Endothelial cell (in vitro differentiated cells): ENCODE data around the gene PPM1N. TPM values are rescaled to one million over a fixed set of nuclear protein-coding genes. Genes with fewer than 3 reads are reported as not detected.
A peak's percentile ranks its signal among the peaks of the same experiment; 100 is the strongest.

Experiments used
- DNase-seq: peaks from one replicate; pipeline ENCODE4 v3.0.0; 2021; ENCODE audit warnings: low spot score
- H3K27ac Mint-ChIP-seq: one replicate; pipeline ENCODE4 v1.8.0; 2021; ENCODE audit warnings: mixed read lengths, inconsistent platforms; ENCODE audit not compliant: unreplicated experiment
- H3K27me3 Mint-ChIP-seq: one replicate; pipeline ENCODE4 v1.8.0; 2021; ENCODE audit warnings: mild to moderate bottlenecking, moderate library complexity, mixed read lengths, inconsistent platforms; ENCODE audit not compliant: unreplicated experiment
- H3K36me3 Mint-ChIP-seq: one replicate; pipeline ENCODE4 v1.8.0; 2021; ENCODE audit warnings: mild to moderate bottlenecking, low read depth, mixed read lengths, inconsistent platforms; ENCODE audit not compliant: unreplicated experiment
- H3K4me1 Mint-ChIP-seq: one replicate; pipeline ENCODE4 v1.8.0; 2021; ENCODE audit warnings: mild to moderate bottlenecking, mixed read lengths, inconsistent platforms; ENCODE audit not compliant: unreplicated experiment
- H3K4me3 Mint-ChIP-seq: one replicate; pipeline ENCODE4 v1.8.0; 2021; ENCODE audit warnings: mild to moderate bottlenecking, mixed read lengths, inconsistent platforms; ENCODE audit not compliant: unreplicated experiment
- H3K9me3 Mint-ChIP-seq: one replicate; pipeline ENCODE4 v1.8.0; 2021; ENCODE audit warnings: mixed read lengths, inconsistent platforms; ENCODE audit not compliant: unreplicated experiment
- total RNA-seq: library from RNA; stranded (reverse); fragmentation: NEBNext Ultra II Directional; extraction: Animal tissue kit (Norgen Biotek cat#: 25700); gene quantifications from one replicate; pipeline ENCODE4 v1.2.1, GENCODE V29; 2021; ENCODE audit not compliant: unreplicated experiment
- TF ChIP-seq, protein P1 (sequence below): fragments of 200-600 bp; sonication (generic); IDR thresholded peaks from one replicate; pipeline ENCODE4 v1.5.0; 2021; ENCODE audit warnings: antibody characterized with exemption; ENCODE audit not compliant: unreplicated experiment

Gene PPM1N
- total RNA-seq, 1 donor from 2014 or later: 0.33 TPM

DNA sequence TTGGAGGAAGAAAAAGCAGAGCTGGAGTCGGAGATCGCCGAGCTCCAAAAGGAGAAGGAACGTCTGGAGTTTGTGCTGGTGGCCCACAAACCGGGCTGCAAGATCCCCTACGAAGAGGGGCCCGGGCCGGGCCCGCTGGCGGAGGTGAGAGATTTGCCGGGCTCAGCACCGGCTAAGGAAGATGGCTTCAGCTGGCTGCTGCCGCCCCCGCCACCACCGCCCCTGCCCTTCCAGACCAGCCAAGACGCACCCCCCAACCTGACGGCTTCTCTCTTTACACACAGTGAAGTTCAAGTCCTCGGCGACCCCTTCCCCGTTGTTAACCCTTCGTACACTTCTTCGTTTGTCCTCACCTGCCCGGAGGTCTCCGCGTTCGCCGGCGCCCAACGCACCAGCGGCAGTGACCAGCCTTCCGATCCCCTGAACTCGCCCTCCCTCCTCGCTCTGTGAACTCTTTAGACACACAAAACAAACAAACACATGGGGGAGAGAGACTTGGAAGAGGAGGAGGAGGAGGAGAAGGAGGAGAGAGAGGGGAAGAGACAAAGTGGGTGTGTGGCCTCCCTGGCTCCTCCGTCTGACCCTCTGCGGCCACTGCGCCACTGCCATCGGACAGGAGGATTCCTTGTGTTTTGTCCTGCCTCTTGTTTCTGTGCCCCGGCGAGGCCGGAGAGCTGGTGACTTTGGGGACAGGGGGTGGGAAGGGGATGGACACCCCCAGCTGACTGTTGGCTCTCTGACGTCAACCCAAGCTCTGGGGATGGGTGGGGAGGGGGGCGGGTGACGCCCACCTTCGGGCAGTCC is 25.5 kb upstream of the PPM1N start:
- H3K27ac Mint-ChIP-seq: peak overlapping the region; percentile 91
- no peaks in the 10 kb centered on the region for H3K9me3 Mint-ChIP-seq
- peak overlapping the region; percentile 78 for H3K4me3 Mint-ChIP-seq
- TF ChIP-seq, protein P1, sequence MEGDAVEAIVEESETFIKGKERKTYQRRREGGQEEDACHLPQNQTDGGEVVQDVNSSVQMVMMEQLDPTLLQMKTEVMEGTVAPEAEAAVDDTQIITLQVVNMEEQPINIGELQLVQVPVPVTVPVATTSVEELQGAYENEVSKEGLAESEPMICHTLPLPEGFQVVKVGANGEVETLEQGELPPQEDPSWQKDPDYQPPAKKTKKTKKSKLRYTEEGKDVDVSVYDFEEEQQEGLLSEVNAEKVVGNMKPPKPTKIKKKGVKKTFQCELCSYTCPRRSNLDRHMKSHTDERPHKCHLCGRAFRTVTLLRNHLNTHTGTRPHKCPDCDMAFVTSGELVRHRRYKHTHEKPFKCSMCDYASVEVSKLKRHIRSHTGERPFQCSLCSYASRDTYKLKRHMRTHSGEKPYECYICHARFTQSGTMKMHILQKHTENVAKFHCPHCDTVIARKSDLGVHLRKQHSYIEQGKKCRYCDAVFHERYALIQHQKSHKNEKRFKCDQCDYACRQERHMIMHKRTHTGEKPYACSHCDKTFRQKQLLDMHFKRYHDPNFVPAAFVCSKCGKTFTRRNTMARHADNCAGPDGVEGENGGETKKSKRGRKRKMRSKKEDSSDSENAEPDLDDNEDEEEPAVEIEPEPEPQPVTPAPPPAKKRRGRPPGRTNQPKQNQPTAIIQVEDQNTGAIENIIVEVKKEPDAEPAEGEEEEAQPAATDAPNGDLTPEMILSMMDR: no peak
- peaks cover 36% of the 10 kb centered on the region for H3K4me1 Mint-ChIP-seq
- DNase-seq: no peak
- peaks cover 25% of the 10 kb centered on the region for H3K36me3 Mint-ChIP-seq
- H3K27me3 Mint-ChIP-seq: peaks cover 72% of the 10 kb centered on the region

DNA sequence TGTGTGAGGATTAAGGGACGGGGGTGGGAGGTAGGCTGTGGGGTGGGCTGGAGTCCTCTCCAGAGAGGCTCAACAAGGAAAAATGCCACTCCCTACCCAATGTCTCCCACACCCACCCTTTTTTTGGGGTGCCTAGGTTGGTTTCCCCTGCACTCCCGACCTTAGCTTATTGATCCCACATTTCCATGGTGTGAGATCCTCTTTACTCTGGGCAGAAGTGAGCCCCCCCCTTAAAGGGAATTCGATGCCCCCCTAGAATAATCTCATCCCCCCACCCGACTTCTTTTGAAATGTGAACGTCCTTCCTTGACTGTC is 24.9 kb upstream of the PPM1N start:
- TF ChIP-seq, protein P1: no peak
- no peak for DNase-seq
- Mint-ChIP-seq H3K4me3 (peak overlapping the region; percentile 48), H3K36me3 (peaks cover 21% of the 10 kb centered on the region), H3K27me3 (peaks cover 66% of the 10 kb centered on the region), H3K27ac (peak overlapping the region; percentile 67), H3K4me1 (peaks cover 41% of the 10 kb centered on the region), H3K9me3 (no peaks in the 10 kb centered on the region)

DNA sequence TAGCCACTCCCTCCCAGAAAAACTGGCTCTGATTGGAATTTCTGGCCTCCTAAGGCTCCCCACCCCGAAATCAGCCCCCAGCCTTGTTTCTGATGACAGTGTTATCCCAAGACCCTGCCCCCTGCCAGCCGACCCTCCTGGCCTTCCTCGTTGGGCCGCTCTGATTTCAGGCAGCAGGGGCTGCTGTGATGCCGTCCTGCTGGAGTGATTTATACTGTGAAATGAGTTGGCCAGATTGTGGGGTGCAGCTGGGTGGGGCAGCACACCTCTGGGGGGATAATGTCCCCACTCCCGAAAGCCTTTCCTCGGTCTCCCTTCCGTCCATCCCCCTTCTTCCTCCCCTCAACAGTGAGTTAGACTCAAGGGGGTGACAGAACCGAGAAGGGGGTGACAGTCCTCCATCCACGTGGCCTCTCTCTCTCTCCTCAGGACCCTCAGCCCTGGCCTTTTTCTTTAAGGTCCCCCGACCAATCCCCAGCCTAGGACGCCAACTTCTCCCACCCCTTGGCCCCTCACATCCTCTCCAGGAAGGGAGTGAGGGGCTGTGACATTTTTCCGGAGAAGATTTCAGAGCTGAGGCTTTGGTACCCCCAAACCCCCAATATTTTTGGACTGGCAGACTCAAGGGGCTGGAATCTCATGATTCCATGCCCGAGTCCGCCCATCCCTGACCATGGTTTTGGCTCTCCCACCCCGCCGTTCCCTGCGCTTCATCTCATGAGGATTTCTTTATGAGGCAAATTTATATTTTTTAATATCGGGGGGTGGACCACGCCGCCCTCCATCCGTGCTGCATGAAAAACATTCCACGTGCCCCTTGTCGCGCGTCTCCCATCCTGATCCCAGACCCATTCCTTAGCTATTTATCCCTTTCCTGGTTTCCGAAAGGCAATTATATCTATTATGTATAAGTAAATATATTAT is 24.3 kb upstream of the PPM1N start:
- peaks cover 41% of the 10 kb centered on the region for H3K4me1 Mint-ChIP-seq
- peak overlapping the region; percentile 67 for H3K27ac Mint-ChIP-seq
- no peak for DNase-seq
- H3K36me3 Mint-ChIP-seq: peaks cover 17% of the 10 kb centered on the region
- peak overlapping the region; percentile 48 for H3K4me3 Mint-ChIP-seq
- H3K27me3 Mint-ChIP-seq: peaks cover 62% of the 10 kb centered on the region
- no peaks in the 10 kb centered on the region for H3K9me3 Mint-ChIP-seq
- TF ChIP-seq, protein P1: no peak

DNA sequence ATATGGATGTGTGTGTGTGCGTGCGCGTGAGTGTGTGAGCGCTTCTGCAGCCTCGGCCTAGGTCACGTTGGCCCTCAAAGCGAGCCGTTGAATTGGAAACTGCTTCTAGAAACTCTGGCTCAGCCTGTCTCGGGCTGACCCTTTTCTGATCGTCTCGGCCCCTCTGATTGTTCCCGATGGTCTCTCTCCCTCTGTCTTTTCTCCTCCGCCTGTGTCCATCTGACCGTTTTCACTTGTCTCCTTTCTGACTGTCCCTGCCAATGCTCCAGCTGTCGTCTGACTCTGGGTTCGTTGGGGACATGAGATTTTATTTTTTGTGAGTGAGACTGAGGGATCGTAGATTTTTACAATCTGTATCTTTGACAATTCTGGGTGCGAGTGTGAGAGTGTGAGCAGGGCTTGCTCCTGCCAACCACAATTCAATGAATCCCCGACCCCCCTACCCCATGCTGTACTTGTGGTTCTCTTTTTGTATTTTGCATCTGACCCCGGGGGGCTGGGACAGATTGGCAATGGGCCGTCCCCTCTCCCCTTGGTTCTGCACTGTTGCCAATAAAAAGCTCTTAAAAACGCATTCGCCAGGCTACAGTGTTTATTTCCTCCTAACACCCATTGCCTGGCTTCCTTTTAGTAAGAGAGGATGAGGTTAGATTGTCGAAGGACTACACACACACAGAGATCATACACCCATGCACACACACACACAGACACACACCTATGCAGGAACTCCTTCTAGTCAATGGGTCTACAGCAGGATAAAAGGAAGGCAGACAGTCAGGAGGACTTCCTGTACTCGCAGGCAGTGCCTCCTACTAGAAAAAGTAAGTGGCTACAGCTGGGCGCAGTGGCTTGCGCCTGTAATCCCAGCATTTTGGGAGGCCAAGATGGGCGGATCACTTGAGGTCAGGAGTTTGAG is 23.4 kb upstream of the PPM1N start:
- Mint-ChIP-seq H3K4me3 (peak overlapping the region; percentile 48), H3K9me3 (no peaks in the 10 kb centered on the region), H3K27ac (peak overlapping the region; percentile 44), H3K27me3 (peaks cover 56% of the 10 kb centered on the region), H3K4me1 (peaks cover 38% of the 10 kb centered on the region), H3K36me3 (peaks cover 17% of the 10 kb centered on the region)
- TF ChIP-seq, protein P1: no peak
- no peak for DNase-seq
